22Rv1 (cell line): ENCODE results near the gene RO60.

ENCODE experiments used
- H3K27ac ChIP-seq: fragments of 450-650 bp; 2 replicates; pipeline ENCODE4 v1.5.1; 2017
- CTCF ChIP-seq: fragments of 450-650 bp; IDR thresholded peaks from 2 replicates; pipeline ENCODE4 v1.5.1; 2017; ENCODE audit warnings: mild to moderate bottlenecking
- ZFX ChIP-seq: fragments of 450-650 bp; IDR thresholded peaks from 2 replicates; pipeline ENCODE4 v1.6.1; 2017; ENCODE audit warnings: antibody characterized with exemption, borderline replicate concordance

Gene RO60

GRCh38 chr1:193077991-193078390, 18.6 kb downstream of the RO60 start:
- TF ChIP-seq CTCF (no peak), ZFX (no peak)
- no peak overlapping the region for H3K27ac ChIP-seq

DNA sequence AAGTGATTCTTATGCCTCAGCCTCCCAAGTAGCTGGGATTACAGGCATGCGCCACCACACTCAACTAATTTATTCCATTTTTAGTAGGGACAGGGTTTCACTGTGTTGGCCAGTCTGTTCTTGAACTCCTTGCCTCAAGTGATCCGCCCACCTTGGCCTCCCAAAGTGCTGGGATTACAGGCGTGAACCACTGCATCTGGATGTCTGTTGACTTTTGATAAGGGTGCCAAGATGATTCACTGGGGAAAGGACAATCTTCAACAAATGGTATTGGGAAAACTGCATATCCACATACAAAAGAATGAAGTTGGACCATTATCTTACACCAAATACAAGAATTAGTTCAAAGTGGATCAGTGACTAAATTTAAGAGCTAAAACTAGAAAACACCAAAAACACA, 19.8 kb downstream of the RO60 start:
- TF ChIP-seq CTCF (no peak), ZFX (no peak)

DNA sequence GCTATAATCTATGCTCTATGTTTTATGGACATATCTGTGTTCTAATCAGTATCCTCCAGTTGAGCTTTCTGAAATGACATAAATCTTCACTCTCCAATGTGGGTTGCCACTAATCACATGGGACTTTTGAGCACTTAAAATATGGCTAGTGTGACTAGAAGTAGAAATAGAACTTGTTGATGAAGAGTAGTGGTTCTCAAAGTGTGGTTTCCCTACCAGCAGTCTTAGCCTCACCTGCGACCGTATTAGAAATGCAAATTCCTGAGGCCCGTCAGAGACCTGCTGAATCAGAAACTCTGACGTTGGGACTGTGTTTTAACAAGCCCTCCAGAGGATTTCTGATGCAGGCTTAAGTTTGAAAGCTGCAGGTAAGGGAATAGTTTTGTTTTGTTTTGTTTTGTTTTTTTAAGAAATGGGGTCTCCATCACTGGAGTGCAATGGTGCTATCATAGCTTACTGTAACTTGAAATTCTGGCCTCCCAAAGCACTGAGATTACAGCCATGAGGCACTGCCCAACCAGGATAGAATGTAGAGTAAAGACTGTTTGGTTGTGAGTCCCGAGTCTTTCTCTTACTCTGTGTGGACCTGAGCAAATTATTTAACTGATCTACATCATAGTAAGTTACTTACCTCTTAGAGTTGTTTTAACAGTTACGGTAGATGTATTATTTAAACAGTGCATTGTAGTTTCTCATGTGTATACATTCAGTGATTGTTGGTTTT, 24.1 kb downstream of the RO60 start:
- TF ChIP-seq ZFX (no peak), CTCF (no peak)
- H3K27ac ChIP-seq = no peak overlapping the region

More for the DNA sequence above, 19.8 kb downstream of the RO60 start:
- no peak overlapping the region for H3K27ac ChIP-seq

DNA sequence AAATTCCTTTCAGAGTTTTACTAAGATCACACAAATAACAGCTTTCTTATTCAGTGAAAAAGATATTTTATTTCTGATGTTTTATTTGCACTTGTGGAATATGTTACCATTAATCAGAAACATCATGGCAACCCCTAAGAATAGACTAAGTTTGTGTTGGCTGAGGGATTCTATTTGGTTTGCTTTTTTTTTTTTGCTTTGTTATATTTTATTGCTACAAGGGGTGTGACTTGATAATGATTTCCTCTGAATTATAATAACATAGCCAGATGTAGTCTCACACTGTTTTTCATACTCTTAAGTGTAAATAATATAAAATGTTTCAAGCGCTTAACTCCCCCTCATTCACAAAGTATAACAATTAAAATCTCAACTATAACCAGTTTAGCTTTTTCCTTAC, 25.9 kb downstream of the RO60 start:
- no peak overlapping the region for H3K27ac ChIP-seq
- TF ChIP-seq ZFX (no peak), CTCF (no peak)

GRCh38 chr1:193086342-193086741, 26.9 kb downstream of the RO60 start:
- no peak for TF ChIP-seq CTCF
- TF ChIP-seq ZFX = no peak
- no peak overlapping the region for H3K27ac ChIP-seq

DNA sequence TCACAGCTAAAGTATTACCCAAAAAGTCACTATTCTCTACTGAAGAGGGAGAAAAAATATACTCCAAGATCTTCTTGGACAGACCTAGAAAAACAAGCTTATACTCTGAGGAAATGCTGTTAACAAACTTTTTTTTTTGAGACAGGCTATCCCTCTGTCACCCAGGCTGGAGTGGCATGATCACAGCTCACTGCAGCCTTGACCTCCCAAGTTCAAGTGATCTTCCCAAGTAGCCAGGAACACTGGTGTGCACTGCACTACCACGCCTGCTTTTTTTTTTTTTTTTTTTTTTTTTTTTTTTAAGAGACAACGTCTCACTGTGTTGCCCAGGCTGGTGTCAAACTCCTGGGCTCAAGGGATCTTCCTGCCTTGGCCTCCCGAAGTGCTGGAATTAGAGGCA, 28.5 kb downstream of the RO60 start:
- no peak overlapping the region for H3K27ac ChIP-seq
- TF ChIP-seq CTCF = no peak
- no peak for TF ChIP-seq ZFX

- TF ChIP-seq ZFX (no peak), CTCF (no peak)
- H3K27ac ChIP-seq = no peak overlapping the region
Measured at GRCh38 chr1:193090865-193091264, 31.5 kb downstream of the RO60 start.
